IPS-20b (cell line): ENCODE measurements around the gene BMPR1B.

ENCODE experiments used
- H3K27ac ChIP-seq: one replicate; pipeline ENCODE4 v1.5.1; 2013; ENCODE audit warnings: low read length
- H3K27me3 ChIP-seq: 2 replicates; pipeline ENCODE4 v1.6.1; 2013; ENCODE audit warnings: mild to moderate bottlenecking, low read length, inconsistent platforms; ENCODE audit not compliant: insufficient read depth
- H3K36me3 ChIP-seq: 2 replicates; pipeline ENCODE4 v1.6.1; 2013; ENCODE audit warnings: low read depth, mild to moderate bottlenecking, inconsistent platforms, low read length, moderate library complexity; ENCODE audit not compliant: insufficient read depth
- H3K4me1 ChIP-seq: 2 replicates; pipeline ENCODE4 v1.6.1; 2013; ENCODE audit warnings: mild to moderate bottlenecking, control low read depth, inconsistent platforms, low read length, moderate library complexity; ENCODE audit not compliant: insufficient read depth
- H3K4me3 ChIP-seq: 2 replicates; pipeline ENCODE4 v1.5.1; 2013; ENCODE audit warnings: mild to moderate bottlenecking, low read length, inconsistent platforms
- H3K9ac ChIP-seq: 2 replicates; pipeline ENCODE4 v1.6.1; 2013; ENCODE audit warnings: low read depth, mild to moderate bottlenecking, inconsistent platforms, low read length, moderate library complexity
- H3K9me3 ChIP-seq: 2 replicates; pipeline ENCODE4 v1.6.1; 2013; ENCODE audit warnings: mild to moderate bottlenecking, low read depth, low read length, inconsistent platforms; ENCODE audit not compliant: insufficient read depth

BMPR1B gene

DNA sequence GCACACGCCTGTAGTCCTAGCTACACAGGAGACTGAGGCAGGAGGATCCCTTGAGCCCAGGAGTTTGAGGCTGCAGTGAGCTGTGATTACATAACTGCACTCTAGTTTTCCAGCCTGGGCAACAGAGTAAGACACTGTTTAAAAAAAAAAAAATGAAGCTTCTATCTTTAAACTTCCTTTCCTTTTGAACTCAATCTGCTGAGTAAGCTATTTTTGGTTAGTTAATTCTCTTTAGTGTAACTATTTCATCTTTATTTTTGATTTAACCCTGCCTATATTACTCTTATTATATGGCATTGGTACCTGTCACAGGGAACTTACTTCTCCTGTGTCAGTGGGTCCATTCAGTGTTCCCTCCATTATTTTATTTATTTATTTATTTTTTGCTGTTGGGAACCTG is 160.8 kb downstream of the BMPR1B start:
- no peaks in the 10 kb centered on the region for H3K36me3 ChIP-seq
- H3K4me3 ChIP-seq = no peak overlapping the region
- no peak overlapping the region for H3K27ac ChIP-seq
- peaks cover 16% of the 10 kb centered on the region for H3K9me3 ChIP-seq
- H3K27me3 ChIP-seq = no peaks in the 10 kb centered on the region
- H3K4me1 ChIP-seq = no peaks in the 10 kb centered on the region
- no peak overlapping the region for H3K9ac ChIP-seq

DNA sequence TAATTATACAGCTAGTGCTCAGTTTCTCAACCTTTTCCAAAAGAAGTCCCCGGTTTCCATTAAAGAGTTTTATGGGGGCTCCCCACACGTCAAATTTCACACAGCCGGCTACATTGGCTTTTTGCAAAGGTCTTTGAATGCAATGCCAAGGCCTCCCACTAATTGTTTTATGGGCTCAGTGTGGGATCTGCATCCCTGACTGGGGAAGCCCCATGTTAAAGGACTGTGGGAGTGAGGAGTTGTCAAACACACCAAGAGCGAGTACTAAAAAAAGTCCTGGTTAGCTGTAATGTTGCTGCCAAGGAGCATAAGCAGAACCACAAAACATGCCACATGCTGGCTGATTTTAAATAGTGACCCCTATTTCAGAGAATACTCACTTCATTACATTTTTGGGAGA is 162.6 kb downstream of the BMPR1B start:
- H3K9me3 ChIP-seq = peaks cover 16% of the 10 kb centered on the region
- H3K27me3 ChIP-seq = no peaks in the 10 kb centered on the region
- H3K4me1 ChIP-seq = no peaks in the 10 kb centered on the region
- H3K9ac ChIP-seq = no peak overlapping the region
- no peak overlapping the region for H3K4me3 ChIP-seq
- no peaks in the 10 kb centered on the region for H3K36me3 ChIP-seq
- H3K27ac ChIP-seq = no peak overlapping the region

DNA sequence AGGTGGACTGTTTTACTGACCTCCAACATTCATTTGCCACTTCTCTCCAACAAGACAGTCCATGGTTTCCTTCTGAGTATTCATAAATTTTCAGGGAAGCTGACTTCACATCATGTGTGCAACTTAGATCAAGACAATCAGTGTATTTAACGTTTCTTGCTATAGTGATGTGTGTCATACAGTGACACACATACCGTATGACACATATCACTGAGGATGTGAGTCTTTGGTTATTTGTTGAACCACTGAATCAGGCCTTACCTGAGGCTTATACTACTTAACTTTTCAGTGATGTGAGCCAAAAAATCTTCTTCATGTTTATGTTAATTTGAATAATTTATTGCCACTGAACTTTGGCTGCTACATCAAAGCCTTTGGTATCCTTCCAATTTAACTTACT is 166.8 kb downstream of the BMPR1B start:
- Histone ChIP-seq H3K4me1 (no peaks in the 10 kb centered on the region; the same call in 1 of the 2 replicates), H3K27me3 (no peaks in the 10 kb centered on the region), H3K9ac (no peak overlapping the region), H3K27ac (no peak overlapping the region), H3K9me3 (no peaks in the 10 kb centered on the region), H3K36me3 (no peaks in the 10 kb centered on the region), H3K4me3 (no peak overlapping the region)

DNA sequence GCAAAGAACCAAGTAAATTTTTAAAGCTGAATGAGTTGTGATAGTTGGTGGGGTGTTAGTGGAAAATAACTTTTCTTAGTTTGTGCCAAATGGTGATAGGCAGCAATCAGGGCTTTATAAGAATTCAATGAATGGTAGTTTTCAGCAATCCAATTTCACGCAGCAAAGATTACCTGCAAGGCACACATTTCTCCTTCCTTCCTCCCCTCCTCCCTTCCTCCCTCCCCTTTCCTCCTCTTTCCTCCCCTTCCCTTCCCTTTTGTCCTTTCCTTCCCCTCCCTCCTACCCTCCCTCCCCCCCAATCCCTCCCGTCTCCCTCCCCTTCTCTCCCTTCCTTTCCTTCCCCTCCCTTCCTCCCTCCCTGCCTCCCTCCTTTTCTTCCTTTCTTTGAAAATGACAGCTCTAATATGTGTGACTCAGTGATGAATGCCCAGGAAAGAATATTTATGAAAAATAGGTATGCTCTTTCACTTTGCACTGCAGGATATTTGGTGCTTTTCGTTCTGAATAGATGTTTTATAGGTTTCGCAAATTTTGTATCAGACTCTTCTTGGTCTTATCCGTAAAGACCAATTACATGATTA is 168.1 kb downstream of the BMPR1B start:
- Histone ChIP-seq H3K9ac (no peak overlapping the region), H3K9me3 (no peaks in the 10 kb centered on the region), H3K4me3 (no peak overlapping the region), H3K4me1 (no peaks in the 10 kb centered on the region; the same call in 1 of the 2 replicates), H3K27ac (no peak overlapping the region), H3K27me3 (no peaks in the 10 kb centered on the region), H3K36me3 (no peaks in the 10 kb centered on the region)

DNA sequence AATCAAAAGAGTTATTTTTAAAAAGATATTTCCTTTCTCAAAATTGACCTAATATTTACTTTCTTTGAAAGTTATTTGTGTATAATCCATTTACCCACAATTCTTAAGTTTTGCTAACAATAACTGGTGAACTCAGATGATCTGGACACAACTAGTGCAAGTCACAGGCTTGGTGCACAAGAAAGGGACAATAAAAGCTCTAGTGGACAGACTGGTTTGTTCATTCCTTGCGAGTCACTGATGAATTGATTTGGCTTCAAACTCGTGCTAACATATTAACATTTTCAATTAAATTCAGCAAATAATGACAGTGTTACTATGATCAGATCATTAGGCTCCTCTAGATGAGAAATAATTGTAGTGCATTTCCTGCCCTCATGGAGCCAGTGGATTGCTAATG is 169.2 kb downstream of the BMPR1B start:
- H3K4me3 ChIP-seq = no peak overlapping the region
- no peaks in the 10 kb centered on the region; the same call in 1 of the 2 replicates for H3K4me1 ChIP-seq
- H3K9me3 ChIP-seq = no peaks in the 10 kb centered on the region

DNA sequence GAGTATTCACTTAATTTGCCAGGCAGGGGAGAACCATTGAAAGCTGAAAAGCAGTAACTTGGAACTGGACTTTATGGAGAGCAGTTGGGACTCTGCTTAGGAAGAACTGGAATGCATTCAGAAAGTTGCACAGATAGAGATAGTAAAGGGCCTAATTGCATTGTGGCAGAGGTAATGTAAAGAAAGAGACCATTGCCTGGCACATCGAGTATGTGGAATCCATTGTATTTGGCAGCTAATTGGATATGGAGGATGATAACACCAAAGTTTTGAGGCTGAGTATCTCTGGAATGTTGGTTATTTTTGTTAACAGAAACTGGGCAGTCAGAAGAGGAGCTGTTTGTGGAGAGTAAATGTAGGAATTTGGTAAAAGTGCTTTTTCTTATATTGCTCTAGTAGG is 169.9 kb downstream of the BMPR1B start:
- Histone ChIP-seq H3K9me3 (no peaks in the 10 kb centered on the region), H3K36me3 (no peaks in the 10 kb centered on the region), H3K27ac (no peak overlapping the region), H3K4me3 (no peak overlapping the region), H3K4me1 (no peaks in the 10 kb centered on the region; the same call in 1 of the 2 replicates), H3K27me3 (no peaks in the 10 kb centered on the region), H3K9ac (no peak overlapping the region)

More for the DNA sequence above, 169.2 kb downstream of the BMPR1B start:
- no peaks in the 10 kb centered on the region for H3K27me3 ChIP-seq
- H3K27ac ChIP-seq = no peak overlapping the region
- H3K9ac ChIP-seq = no peak overlapping the region
- H3K36me3 ChIP-seq = no peaks in the 10 kb centered on the region

DNA sequence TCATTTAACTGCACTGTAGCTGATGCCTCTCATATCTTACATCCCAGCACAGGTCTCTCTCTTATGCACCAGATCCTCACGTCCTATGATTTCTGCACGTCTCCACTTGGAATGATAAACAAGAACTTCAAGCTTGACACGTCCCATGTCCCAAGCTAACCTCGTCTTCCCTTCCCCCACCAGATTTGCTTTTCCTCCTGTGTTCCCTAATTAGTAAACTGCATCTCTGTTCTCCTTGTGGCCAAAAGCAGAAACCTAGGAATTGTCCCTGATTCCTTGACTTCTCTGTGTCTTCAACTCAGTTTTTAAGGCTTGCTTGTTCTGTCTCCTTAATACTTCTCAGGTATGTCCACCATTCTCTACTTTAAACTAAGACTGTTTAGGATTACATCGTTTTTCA is 171.9 kb downstream of the BMPR1B start:
- no peaks in the 10 kb centered on the region for H3K36me3 ChIP-seq
- H3K27ac ChIP-seq = no peak overlapping the region
- H3K4me3 ChIP-seq = no peak overlapping the region
- H3K27me3 ChIP-seq = no peaks in the 10 kb centered on the region
- H3K9ac ChIP-seq = no peak overlapping the region
- H3K4me1 ChIP-seq = no peaks in the 10 kb centered on the region; the same call in 1 of the 2 replicates
- no peaks in the 10 kb centered on the region for H3K9me3 ChIP-seq

DNA sequence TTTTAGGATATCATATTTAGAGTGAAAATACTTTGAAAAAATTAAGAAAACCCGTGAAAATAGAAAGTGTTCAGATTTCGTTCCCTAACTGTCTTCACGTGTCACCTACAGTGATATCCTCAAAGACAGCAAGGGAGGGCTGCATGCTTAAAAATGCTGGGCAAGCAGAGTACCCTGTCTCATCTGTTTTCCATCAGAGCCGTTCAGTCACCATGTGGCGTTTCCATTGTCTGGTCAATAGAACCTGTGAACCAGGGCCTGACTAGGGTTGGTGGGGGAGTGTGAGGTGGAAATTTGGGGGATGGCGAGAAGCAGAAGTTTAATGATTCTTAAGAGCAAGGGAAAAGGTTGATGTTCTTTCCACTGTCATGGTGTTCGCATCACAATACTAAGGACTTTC is 173.9 kb downstream of the BMPR1B start:
- no peaks in the 10 kb centered on the region for H3K36me3 ChIP-seq
- H3K4me1 ChIP-seq = no peaks in the 10 kb centered on the region; the same call in 1 of the 2 replicates
- H3K9ac ChIP-seq = no peak overlapping the region
- no peaks in the 10 kb centered on the region for H3K27me3 ChIP-seq
- H3K27ac ChIP-seq = no peak overlapping the region
- no peaks in the 10 kb centered on the region for H3K9me3 ChIP-seq
- no peak overlapping the region for H3K4me3 ChIP-seq

DNA sequence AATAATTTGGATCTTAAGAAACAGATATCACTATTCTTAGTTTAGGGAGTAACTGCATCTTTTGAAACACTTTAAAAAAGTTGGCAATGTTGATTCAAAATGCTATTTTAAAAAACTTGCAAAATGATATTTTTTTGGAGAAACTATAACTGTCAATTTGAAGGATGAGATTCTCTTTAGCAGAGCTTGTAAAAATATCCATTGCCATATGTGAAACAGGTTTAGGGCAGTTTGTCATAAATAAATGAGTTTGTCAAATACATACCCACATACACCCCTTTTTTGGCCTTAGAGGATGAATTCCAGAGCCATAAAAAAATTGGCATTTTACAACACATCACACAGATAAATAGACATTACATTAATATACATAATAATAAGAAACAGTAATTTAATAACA is 174.6 kb downstream of the BMPR1B start:
- H3K36me3 ChIP-seq = no peaks in the 10 kb centered on the region

DNA sequence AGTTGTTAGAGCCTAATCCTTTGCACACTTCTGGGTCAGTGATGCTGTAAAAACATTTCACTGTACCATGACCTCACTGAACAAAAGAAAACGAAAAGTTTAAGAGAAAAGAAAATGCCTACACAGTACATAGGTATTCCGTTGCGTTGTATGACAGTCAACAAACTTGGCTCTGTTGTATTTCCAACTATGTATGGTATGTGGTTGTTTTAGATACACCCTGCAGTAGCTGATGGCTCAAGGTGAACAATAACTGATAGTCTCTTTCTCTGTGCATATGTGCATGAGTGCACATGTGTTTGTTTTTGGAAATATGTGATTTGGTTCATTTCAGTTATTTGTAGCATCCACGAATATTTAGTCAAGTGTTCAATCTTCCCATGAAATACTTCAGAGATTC is 176.0 kb downstream of the BMPR1B start:
- Histone ChIP-seq H3K4me1 (no peaks in the 10 kb centered on the region), H3K36me3 (no peaks in the 10 kb centered on the region), H3K9me3 (no peaks in the 10 kb centered on the region), H3K27ac (no peak overlapping the region), H3K27me3 (no peaks in the 10 kb centered on the region), H3K9ac (no peak overlapping the region), H3K4me3 (no peak overlapping the region)

More for the DNA sequence above, 174.6 kb downstream of the BMPR1B start:
- H3K9me3 ChIP-seq = no peaks in the 10 kb centered on the region
- H3K4me3 ChIP-seq = no peak overlapping the region
- H3K27me3 ChIP-seq = no peaks in the 10 kb centered on the region
- no peak overlapping the region for H3K27ac ChIP-seq
- H3K9ac ChIP-seq = no peak overlapping the region
- H3K4me1 ChIP-seq = no peaks in the 10 kb centered on the region; the same call in 1 of the 2 replicates

DNA sequence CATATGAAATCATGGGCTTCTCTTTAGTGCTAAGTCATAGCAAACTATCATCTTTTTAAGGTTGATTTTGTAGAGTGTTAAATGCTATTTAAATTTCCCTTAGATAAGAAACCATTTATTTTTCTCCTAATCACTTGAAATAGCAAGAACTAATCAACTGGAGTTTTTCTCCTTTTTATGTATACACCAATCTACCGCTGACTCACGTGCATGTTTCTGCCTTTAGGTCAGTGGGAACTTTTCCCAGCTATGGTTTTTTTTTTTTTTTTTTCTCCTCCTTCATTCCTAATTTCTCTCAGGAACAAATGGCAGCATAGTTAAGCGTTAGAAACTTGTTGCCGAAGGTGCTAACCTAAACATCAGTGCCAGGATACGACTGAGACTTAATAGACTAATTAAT is 176.4 kb downstream of the BMPR1B start:
- H3K9me3 ChIP-seq = no peaks in the 10 kb centered on the region
- H3K9ac ChIP-seq = no peak overlapping the region
- H3K4me3 ChIP-seq = no peak overlapping the region
- H3K27me3 ChIP-seq = no peaks in the 10 kb centered on the region
- H3K36me3 ChIP-seq = no peaks in the 10 kb centered on the region
- H3K27ac ChIP-seq = no peak overlapping the region
- no peaks in the 10 kb centered on the region for H3K4me1 ChIP-seq

DNA sequence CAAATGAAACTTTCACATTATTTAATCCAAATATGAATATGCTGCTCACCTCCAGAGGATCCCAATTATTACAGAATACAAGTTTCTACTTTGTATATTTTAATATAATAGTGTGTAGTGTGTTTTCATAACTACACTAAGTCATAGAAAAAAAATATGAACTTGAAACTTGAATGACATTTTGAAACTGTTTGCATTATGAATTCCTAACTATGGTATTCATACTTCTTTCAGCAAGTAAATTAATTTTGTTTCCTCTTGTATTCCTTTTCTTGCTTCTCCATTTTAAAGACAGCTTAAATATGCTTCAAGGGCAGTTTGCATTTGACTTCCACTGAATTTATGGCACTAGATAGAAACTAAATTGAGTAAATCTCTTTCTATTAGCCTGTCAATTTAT is 177.1 kb downstream of the BMPR1B start:
- H3K9me3 ChIP-seq = no peaks in the 10 kb centered on the region
- H3K9ac ChIP-seq = no peak overlapping the region
- no peak overlapping the region for H3K4me3 ChIP-seq
- no peak overlapping the region for H3K27ac ChIP-seq
- no peaks in the 10 kb centered on the region for H3K36me3 ChIP-seq
- no peaks in the 10 kb centered on the region for H3K27me3 ChIP-seq
- H3K4me1 ChIP-seq = no peaks in the 10 kb centered on the region; the same call in 1 of the 2 replicates
